ENCODE measurements around the gene CSNK2A3.

DNA sequence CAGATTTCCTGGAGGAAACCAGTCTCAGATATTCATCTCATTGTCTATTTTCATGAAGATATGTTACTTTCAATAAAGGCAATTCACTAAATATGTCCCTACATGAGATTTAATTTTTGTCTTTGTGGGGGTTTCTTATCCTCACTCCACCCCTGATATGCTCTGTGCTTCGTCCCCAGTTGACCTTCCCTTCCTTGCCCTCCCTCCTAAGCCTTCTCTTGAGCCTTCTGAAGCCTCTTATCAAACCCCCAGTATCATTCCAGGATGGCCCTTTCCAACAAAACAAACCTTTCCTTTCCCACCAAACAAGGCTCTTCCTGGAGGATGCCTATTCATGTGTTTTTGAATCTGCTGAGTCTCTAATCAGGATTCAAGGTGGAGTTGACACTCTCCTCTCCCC is 44.8 kb downstream of the CSNK2A3 start:
- TF ChIP-seq POLR2A (IDR thresholded peaks at IDR 0.05; ENCODE audit: low read depth, low read length), result no peak
- no peak for TF ChIP-seq POLR2AphosphoS5 (IDR thresholded peaks at IDR 0.05; ENCODE audit: low read depth, low read length)

Data from GM12892 (cell line).